ENCODE measurements around the gene XXYLT1.

DNA sequence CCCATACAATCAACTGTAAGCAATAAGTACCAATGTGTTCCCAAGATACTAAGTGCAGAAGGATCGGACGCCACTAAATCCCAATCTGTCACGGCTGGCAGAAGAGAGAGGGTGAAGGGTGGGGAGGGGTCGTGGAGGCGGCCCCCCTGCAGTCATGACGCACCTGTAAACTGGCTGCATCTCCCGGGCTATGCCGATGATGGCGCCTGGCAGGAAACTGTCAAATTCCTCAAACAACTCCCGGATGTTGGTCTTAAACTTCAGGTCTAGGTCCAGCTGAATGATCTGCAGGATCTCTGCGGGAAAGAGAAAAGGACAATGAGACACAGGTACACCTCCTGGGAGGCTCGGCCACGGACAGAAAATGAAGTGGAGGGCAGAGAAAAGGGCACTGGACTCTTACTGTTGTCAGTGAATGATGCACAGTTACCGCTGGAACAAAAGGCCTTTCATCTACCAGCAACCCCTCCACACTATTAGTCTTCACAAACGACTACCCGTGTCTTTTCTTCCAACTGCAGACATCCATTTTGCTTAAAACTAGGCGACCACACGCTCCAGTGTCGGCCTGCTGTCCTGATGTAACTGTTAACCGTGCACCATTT, 114.6 kb downstream of the XXYLT1 start:
- TF ChIP-seq, protein P1, sequence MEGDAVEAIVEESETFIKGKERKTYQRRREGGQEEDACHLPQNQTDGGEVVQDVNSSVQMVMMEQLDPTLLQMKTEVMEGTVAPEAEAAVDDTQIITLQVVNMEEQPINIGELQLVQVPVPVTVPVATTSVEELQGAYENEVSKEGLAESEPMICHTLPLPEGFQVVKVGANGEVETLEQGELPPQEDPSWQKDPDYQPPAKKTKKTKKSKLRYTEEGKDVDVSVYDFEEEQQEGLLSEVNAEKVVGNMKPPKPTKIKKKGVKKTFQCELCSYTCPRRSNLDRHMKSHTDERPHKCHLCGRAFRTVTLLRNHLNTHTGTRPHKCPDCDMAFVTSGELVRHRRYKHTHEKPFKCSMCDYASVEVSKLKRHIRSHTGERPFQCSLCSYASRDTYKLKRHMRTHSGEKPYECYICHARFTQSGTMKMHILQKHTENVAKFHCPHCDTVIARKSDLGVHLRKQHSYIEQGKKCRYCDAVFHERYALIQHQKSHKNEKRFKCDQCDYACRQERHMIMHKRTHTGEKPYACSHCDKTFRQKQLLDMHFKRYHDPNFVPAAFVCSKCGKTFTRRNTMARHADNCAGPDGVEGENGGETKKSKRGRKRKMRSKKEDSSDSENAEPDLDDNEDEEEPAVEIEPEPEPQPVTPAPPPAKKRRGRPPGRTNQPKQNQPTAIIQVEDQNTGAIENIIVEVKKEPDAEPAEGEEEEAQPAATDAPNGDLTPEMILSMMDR (IDR thresholded peaks at IDR 0.05): no peak
- no peak for TF ChIP-seq POLR2A (IDR thresholded peaks at IDR 0.05)
